SU-DHL-6 (cell line): Measurements from ENCODE around the gene TMPRSS12.
"Not testable (repeated sequence)": the region's sequence is repeated elsewhere in the genome, so short reads cannot be mapped to it uniquely, and the experiment has no call there.

Source experiments
- H2AFZ ChIP-seq: fragments of 200-600 bp; sonication (generic); 2 replicates; pipeline ENCODE4 v1.6.1; 2014; ENCODE audit warnings: low read depth, mild to moderate bottlenecking, moderate library complexity, mixed read lengths, antibody characterized with exemption, low read length; ENCODE audit not compliant: severe bottlenecking
- H3F3A ChIP-seq: fragments of 200-600 bp; shearing (Covaris generic); 2 replicates; pipeline ENCODE4 v1.6.0; 2016; ENCODE audit warnings: antibody characterized with exemption, mild to moderate bottlenecking; ENCODE audit not compliant: insufficient read depth
- H3K27ac ChIP-seq: fragments of 200-600 bp; sonication (generic); 2 replicates; pipeline ENCODE4 v1.5.1; 2016; ENCODE audit warnings: low read depth, mild to moderate bottlenecking, low read length, moderate library complexity, mixed read lengths
- H3K27me3 ChIP-seq: fragments of 200-600 bp; sonication (generic), shearing (Covaris generic); 2 replicates; pipeline ENCODE4 v1.6.0; 2014; ENCODE audit warnings: mild to moderate bottlenecking, low read length
- H3K36me3 ChIP-seq: fragments of 200-600 bp; sonication (generic); 2 replicates; pipeline ENCODE4 v1.6.1; 2014; ENCODE audit warnings: mild to moderate bottlenecking, low read length, mixed read lengths
- H3K4me2 ChIP-seq: fragments of 300-600, 200-600 bp; shearing (Covaris generic), sonication (generic); 2 replicates; pipeline ENCODE4 v1.6.0; 2014; ENCODE audit warnings: low read length, low read depth, mild to moderate bottlenecking; ENCODE audit not compliant: poor library complexity, severe bottlenecking
- H3K4me3 ChIP-seq: fragments of 200-600 bp; sonication (generic); 2 replicates; pipeline ENCODE4 v1.5.1; 2014; ENCODE audit warnings: antibody characterized with exemption, low read length, mild to moderate bottlenecking, mixed read lengths; ENCODE audit not compliant: insufficient read depth, poor library complexity, severe bottlenecking
- H3K79me2 ChIP-seq: fragments of 200-600 bp; sonication (generic); 2 replicates; pipeline ENCODE4 v1.6.1; 2014; ENCODE audit warnings: mild to moderate bottlenecking, low read length, moderate library complexity; ENCODE audit not compliant: insufficient read depth
- H3K9ac ChIP-seq: fragments of 200-600 bp; sonication (generic); 2 replicates; pipeline ENCODE4 v1.7.0; 2014; ENCODE audit warnings: mild to moderate bottlenecking, low read length
- H3K9me2 ChIP-seq: fragments of 200-600 bp; sonication (generic); replicated peaks from 2 replicates; pipeline ENCODE4 v1.6.1; 2014; ENCODE audit warnings: low read length; ENCODE audit not compliant: insufficient read depth
- H3K9me3 ChIP-seq: fragments of 200-600 bp; sonication (generic); 2 replicates; pipeline ENCODE4 v1.6.1; 2014; ENCODE audit warnings: low read length, mixed read lengths; ENCODE audit not compliant: insufficient read depth
- H4K20me1 ChIP-seq: fragments of 200-600 bp; sonication (generic); 2 replicates; pipeline ENCODE4 v1.6.1; 2014; ENCODE audit warnings: low read depth, mild to moderate bottlenecking, antibody characterized with exemption, low read length, moderate library complexity, mixed read lengths
- CTCF ChIP-seq: fragments of 200-600 bp; sonication (generic); IDR thresholded peaks from one replicate; pipeline ENCODE4 v1.5.1; 2017; ENCODE audit warnings: antibody characterized with exemption, mild to moderate bottlenecking, low read length, moderate library complexity; ENCODE audit not compliant: insufficient read depth, poor library complexity, severe bottlenecking
- EZH2phosphoT487 ChIP-seq: fragments of 200-600 bp; sonication (generic), shearing (Covaris generic); conservative IDR thresholded peaks from 2 replicates; pipeline ENCODE4 v1.6.1; 2018; ENCODE audit warnings: mild to moderate bottlenecking, antibody characterized with exemption, low read length, moderate library complexity, mixed read lengths

TMPRSS12 gene

GRCh38 chr12:50862316-50862715 is 19.6 kb downstream of the TMPRSS12 start:
- no peak overlapping the region for H3K4me2 ChIP-seq
- H3K9me3 ChIP-seq, result peaks cover 12% of the 10 kb centered on the region; the same call in 1 of the 2 replicates
- H3K9ac ChIP-seq, result no peak overlapping the region
- H3K27me3 ChIP-seq, result no peaks in the 10 kb centered on the region
- no peak overlapping the region for H3K4me3 ChIP-seq
- H3K36me3 ChIP-seq, result no peaks in the 10 kb centered on the region
- TF ChIP-seq EZH2phosphoT487, result no peak
- no peak for TF ChIP-seq CTCF
- H3K79me2 ChIP-seq, result no peaks in the 10 kb centered on the region
- no peaks in the 10 kb centered on the region for H3F3A ChIP-seq
- no peak overlapping the region for H2AFZ ChIP-seq
- H4K20me1 ChIP-seq, result no peaks in the 10 kb centered on the region
- no peak overlapping the region for H3K27ac ChIP-seq
- no peaks in the 10 kb centered on the region for H3K9me2 ChIP-seq

GRCh38 chr12:50865266-50865665 is 22.5 kb downstream of the TMPRSS12 start:
- Histone ChIP-seq H3K79me2 (no peaks in the 10 kb centered on the region), H3K9me3 (peaks cover 12% of the 10 kb centered on the region; the same call in 1 of the 2 replicates), H3F3A (no peaks in the 10 kb centered on the region), H3K27ac (no peak overlapping the region), H3K4me2 (no peak overlapping the region), H3K9ac (no peak overlapping the region), H3K36me3 (no peaks in the 10 kb centered on the region), H4K20me1 (no peaks in the 10 kb centered on the region), H3K9me2 (no peaks in the 10 kb centered on the region), H2AFZ (no peak overlapping the region), H3K4me3 (no peak overlapping the region), H3K27me3 (no peaks in the 10 kb centered on the region)
- TF ChIP-seq EZH2phosphoT487 (no peak), CTCF (no peak)

GRCh38 chr12:50868881-50869280 is 26.2 kb downstream of the TMPRSS12 start:
- H4K20me1 ChIP-seq, result not testable (repeated sequence)

GRCh38 chr12:50882563-50882962 is 39.8 kb downstream of the TMPRSS12 start:
- Histone ChIP-seq H3K9me3 (no peaks in the 10 kb centered on the region), H3K9ac (no peak overlapping the region), H4K20me1 (no peaks in the 10 kb centered on the region), H3K27me3 (no peaks in the 10 kb centered on the region), H2AFZ (no peak overlapping the region), H3K79me2 (no peaks in the 10 kb centered on the region), H3K4me2 (no peak overlapping the region), H3K9me2 (no peaks in the 10 kb centered on the region), H3K4me3 (no peak overlapping the region), H3F3A (no peaks in the 10 kb centered on the region), H3K36me3 (no peaks in the 10 kb centered on the region), H3K27ac (no peak overlapping the region)
- no peak for TF ChIP-seq CTCF
- no peak for TF ChIP-seq EZH2phosphoT487

More at GRCh38 chr12:50868881-50869280, 26.2 kb downstream of the TMPRSS12 start:
- H3K27ac ChIP-seq, H3K36me3 ChIP-seq, H3K4me3 ChIP-seq, H3K27me3 ChIP-seq, H3K4me2 ChIP-seq, H2AFZ ChIP-seq, H3K79me2 ChIP-seq, H3K9ac ChIP-seq, H3K9me2 ChIP-seq, H3F3A ChIP-seq: not testable (repeated sequence)
- peaks cover 12% of the 10 kb centered on the region; the same call in 1 of the 2 replicates for H3K9me3 ChIP-seq
